HK-2 (cell line): ENCODE results near the gene PCBP3.
"Not testable (repeated sequence)": the region's sequence is repeated elsewhere in the genome, so short reads cannot be mapped to it uniquely, and the experiment has no call there.

Source experiments
- DNase-seq: peaks from one replicate; pipeline ENCODE4 v3.0.0-alpha.2; 2018; ENCODE audit not compliant: unreplicated experiment

The PCBP3 gene

DNA sequence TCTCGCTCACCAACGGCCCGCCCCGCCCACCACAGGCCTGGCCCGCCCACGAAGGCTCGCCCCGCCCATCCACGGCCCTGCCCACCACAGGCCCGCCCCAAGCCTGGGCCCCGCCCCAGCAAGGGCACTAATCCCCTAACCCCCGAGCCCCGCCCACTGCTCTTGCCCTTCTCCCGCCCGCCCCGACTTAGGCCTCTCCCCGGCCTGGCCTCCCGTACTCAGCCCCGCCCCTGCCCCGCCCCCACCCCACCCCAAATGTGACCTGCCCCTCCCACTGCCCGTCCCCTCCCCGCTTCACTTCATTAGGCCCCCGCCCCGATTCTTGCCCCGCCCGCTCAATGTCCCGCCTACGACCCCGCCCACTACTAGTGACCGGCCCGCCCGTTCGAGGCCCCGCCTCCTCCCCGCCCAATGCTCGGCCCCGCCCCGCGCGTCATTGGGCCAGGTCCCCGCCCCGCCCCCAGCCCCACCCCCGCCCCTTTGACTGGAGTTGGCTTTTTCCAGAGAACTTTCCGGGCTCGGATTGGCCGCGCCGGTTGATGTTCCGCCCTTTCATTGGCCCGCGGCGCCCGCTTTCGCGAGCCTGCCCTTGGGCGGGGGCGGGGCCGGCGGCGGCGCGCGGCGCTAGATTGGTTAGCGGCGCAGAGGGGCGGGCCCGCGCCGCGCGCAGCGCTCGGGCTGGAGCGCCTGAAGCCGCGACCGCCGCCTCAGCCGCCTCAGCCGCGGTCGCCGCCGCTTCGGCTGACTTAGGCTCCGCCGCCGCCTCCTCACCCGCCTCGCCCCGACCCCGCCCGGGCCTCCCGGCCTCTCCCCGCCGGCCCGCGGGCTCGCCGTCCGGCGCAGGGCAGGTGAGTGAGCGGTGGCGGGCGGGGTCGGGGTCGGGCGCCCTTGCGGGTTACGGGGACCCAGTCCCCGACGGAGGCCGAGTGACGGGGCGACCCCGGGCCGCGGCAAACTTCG, at the start of gene PCBP3:
PCBP3 (plus strand) TSS at position 705 of the 960 bp plus-strand sequence. CDS start 206,361 bp downstream, outside the sequence.
- DNase-seq: no peak

- DNase-seq: no peak
Observed at GRCh38 chr21:45594721-45595489, 48.6 kb upstream of the PCBP3 start.

DNA sequence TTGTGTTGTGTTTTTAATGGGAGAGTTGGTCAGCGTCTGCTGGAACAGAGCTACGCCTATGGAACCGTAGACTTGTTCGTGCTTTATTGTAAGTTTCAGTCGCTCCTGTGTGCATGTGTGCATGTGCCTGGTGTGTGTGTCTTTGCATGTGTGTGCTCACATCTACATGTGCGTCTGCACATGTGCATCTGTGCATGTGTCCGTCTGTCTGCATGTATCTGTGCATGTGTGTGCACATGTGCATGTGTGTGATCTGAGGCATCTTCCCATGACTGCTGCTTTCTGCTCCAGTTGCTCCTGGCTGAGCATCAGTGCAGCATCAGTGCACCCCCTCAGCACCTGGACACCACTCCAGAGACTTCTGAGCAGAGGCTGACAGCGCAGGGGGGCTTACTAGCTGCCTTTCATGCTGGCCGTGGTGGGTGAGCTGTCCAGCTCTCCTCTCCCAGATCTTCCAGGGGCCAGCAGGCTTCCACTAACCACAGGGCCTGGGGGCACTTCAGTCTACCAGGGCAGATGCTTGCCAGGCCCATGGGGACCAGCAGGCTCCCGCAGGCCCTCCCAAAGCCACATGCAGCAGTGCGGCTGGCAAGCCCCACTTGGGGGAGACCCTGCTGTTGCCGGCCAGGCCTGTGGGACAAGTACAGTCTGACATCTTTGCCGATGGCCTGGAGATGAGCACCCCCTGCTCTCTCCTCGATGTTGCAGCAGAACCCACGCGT, 47.8 kb upstream of the PCBP3 start:
- no peak for DNase-seq

DNA sequence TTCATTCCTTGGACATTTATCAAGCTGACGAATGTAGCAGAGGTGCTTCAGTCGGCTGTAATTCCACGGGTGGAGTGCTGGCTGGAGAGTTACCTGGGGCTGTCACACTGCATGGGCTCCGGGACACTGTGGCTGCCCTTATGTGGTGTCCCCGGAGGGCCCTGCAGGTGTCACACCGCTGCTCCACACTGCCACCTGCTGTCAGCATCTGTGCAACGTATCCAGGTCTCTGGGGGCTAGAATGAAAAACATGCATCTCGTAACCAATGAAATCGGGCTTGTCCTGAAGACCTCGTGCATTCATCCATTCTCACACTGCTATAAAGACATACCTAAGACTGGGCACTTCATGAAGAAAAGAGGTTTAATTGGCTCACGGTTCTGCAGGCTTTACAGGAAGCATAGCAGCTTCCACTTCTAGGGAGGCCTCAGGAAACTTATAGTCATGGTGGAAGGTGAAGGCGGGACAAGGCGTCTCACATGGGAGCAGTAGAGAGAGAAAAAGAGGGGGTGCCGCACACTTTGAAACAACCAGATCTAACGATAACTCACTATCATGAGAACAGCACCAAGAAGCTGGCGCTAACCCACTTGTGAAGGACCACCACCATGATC, 46.7 kb upstream of the PCBP3 start:
- DNase-seq: peak; percentile 42

DNA sequence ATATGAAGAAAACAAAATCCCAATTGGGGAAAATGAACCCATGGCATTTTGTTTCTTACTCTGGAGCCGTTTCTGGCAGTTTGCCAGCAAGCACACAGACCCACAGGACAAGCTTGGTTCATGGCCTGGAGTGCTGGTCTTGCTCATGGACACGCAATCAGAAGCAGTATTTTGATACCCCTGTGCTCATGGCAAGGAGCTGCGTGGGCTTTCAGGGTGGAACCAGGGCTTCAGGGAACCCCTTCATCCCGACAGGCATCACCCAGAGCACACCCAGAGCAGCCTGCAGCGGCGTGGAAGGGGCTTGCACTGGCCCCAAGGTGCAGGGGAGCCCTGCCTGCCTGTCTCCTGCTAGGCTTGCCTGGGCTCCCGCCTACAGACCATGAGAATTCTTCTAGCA, 45.4 kb upstream of the PCBP3 start:
- no peak for DNase-seq

GRCh38 chr21:45598666-45599065, 44.9 kb upstream of the PCBP3 start:
- no peak for DNase-seq

DNA sequence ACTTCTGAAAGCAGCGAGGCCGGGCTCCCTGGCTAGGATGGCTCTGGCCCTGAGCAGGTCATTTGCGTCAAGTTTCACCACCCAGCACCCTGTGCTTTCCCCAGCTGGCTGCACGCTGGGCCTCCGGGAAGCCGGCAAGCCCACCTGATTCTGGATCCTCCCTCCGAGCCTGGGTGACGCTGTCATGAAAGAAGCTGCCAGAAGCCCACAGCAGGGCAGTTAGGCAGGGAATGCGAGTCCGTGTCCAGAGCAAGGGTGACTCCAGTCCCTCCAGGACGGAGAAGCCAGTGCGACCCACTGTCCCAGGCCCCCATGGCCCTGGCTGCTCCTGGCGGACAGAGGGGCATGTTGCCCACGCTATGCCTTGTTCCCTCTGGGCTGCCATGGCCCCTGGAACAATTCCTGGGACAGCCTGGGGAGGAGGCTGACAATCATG, 44.4 kb upstream of the PCBP3 start:
- no peak for DNase-seq

DNA sequence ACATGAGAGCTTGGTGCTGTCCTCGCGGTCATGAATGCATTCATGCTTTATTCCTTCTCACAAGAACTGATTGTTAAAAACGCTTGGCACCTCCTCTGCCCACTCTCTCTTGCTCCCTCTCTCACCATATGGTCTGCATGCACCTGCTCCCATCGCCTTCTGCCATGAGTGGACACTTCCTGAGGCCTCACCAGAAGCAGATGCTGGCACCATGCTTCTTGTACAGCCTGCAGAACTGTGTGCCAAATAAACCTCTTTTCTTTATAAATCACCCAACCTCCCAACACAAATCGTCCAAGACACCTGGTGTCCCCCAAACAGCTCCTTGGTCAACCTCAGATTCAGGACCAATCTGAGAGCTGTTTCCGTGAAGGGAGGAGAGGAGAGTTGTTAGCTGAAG, 43.3 kb upstream of the PCBP3 start:
- no peak for DNase-seq

GRCh38 chr21:45601551-45601950, 42.0 kb upstream of the PCBP3 start:
- DNase-seq: no peak

DNA sequence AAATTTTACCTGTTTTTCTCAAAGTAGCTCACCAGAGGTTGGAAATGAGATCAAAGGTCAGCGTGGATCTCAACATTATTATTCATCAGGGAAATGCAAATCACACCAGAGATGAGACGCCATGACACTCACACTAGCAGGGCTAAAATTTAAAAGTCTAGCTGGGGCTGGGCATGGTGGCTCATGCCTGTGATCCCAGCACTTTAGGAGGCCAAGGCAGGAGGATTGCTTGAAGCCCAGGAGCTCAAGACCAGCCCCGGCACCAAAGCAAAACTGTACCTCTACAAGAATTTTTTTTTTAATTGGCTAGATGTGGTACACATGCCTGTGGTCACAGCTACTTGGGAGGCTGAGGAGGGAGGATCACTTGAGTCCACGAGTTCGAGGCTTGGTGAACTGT, 41.4 kb upstream of the PCBP3 start:
- DNase-seq: no peak

GRCh38 chr21:45603481-45603880, 40.0 kb upstream of the PCBP3 start:
- DNase-seq: no peak

- DNase-seq: not testable (repeated sequence)
Observed at GRCh38 chr21:45604681-45605080, 38.8 kb upstream of the PCBP3 start.

DNA sequence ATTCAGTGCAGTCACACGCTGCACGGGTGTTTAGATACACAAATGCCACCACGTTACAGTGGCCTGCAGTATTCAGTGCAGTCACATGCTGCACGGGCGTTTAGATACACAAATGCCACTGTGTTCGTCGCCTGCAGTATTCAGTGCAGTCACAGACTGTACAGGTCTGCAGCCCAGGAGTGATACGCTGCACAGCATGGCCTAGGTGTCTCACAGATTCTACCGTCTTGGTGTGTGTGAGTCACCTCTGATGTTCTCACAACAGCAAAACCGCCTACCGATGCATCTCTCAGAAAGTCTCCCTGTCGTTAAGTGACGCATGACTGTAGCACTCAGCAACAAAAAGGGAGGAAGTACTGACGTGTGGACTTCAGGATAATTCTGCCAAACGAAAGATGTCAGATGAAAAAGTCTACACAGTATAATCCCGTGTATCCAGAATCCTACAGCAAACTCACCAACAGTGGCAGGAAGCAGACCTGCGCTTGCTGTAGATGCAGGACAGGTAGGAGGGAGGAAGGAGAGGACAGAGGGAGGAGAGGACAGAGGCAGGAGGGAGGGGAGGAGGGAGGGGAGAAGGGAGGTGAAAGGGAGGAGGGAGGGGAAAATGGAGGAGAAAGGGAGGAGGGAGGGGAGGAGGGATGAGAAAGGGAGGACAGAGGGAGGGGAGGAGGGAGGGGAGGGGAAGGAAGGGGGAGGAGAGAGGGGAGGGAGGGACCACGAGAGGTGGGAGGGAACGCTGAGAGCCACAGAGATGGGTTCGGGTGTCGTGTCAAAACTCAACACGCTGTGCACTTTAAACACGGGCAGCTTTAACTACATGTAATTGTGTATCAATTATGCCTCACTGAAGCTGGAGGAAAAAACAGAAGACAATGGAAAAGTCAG, 36.3 kb upstream of the PCBP3 start:
- DNase-seq: no peak

DNA sequence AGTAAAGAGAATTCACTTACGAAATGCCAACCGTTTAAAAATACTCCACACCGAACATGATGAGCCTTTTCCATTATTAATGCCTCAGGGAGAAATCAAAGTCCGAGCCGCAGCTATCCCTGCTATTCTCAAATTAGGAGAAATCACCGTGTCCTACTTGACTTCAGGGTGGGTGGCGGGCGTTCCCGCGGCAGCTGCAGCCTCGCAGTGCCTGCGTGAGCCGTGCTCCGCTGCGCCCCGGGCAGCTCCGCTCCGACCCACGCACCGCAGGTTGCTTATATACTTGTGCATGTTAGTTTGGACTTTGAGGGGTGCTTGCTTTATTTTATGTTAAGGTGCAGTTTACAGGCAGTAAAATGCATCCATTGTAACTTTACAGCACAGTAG, 35.6 kb upstream of the PCBP3 start:
- DNase-seq: no peak

GRCh38 chr21:45608747-45609470, 34.6 kb upstream of the PCBP3 start:
- DNase-seq: not testable (repeated sequence)

GRCh38 chr21:45609616-45610015, 33.9 kb upstream of the PCBP3 start:
- not testable (repeated sequence) for DNase-seq

DNA sequence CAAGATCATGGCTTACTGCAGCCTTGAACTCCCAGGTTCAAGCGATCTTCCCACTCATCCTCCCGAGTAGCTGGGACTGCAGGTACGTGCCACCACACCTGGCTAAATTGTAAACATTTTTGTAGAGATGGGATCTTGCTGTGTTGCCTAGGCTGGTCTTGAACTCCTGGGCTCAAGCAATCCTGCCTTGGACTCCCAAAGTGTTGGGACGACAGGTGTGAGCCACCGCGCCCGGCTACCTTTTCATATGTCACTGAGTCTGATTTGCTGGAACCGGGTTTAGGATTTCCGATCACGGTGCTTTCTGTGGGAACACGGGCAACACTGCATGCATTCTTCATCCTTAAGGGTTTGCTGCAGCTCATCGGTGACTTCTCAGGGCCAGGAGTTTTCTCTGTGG, 32.2 kb upstream of the PCBP3 start:
- DNase-seq: no peak

GRCh38 chr21:45611939-45612664, 31.4 kb upstream of the PCBP3 start:
- DNase-seq: no peak

- DNase-seq: not testable (repeated sequence)
Observed at GRCh38 chr21:45612665-45613019, 30.9 kb upstream of the PCBP3 start.
